NCI-H69 (cell line): ENCODE measurements around the gene HDAC4.
"Not testable (repeated sequence)": the region's sequence is repeated elsewhere in the genome, so short reads cannot be mapped to it uniquely, and the experiment has no call there.

Source experiments
- DNase-seq: peaks from one replicate; lab custom pipeline; 2025; lab: John Stamatoyannopoulos, UW

The HDAC4 gene

GRCh38 chr2:239400596-239401066 lies at the start of gene HDAC4:
Gene HDAC4 (minus strand): TSS chr2:239401020. CDS start chr2:239352699, 48,321 bp downstream.
- DNase-seq = no peak

- DNase-seq = not testable (repeated sequence)
Observed at GRCh38 chr2:239449468-239449867, 48.6 kb upstream of the HDAC4 start.

GRCh38 chr2:239445771-239446524 lies 45.1 kb upstream of the HDAC4 start:
- DNase-seq = peak; percentile 86

- peak; percentile 86 for DNase-seq
Observed at GRCh38 chr2:239444626-239445577, 44.1 kb upstream of the HDAC4 start.

GRCh38 chr2:239443666-239444567 lies 43.1 kb upstream of the HDAC4 start:
- DNase-seq = no peak

GRCh38 chr2:239443102-239443620 lies 42.3 kb upstream of the HDAC4 start:
- no peak for DNase-seq

- DNase-seq = no peak
Observed at GRCh38 chr2:239442192-239442591, 41.4 kb upstream of the HDAC4 start.

- DNase-seq = peak; percentile 20
Observed at GRCh38 chr2:239441261-239442078, 40.6 kb upstream of the HDAC4 start.

- peak; percentile 50 for DNase-seq
Observed at GRCh38 chr2:239440511-239440959, 39.7 kb upstream of the HDAC4 start.

GRCh38 chr2:239439754-239440315 lies 39.0 kb upstream of the HDAC4 start:
- DNase-seq = no peak

GRCh38 chr2:239438995-239439753 lies 38.4 kb upstream of the HDAC4 start:
- no peak for DNase-seq

GRCh38 chr2:239438368-239438767 lies 37.5 kb upstream of the HDAC4 start:
- DNase-seq = no peak

GRCh38 chr2:239436669-239437335 lies 36.0 kb upstream of the HDAC4 start:
- DNase-seq = no peak

GRCh38 chr2:239436076-239436475 lies 35.3 kb upstream of the HDAC4 start:
- DNase-seq = no peak

- DNase-seq = no peak
Observed at GRCh38 chr2:239433777-239434403, 33.1 kb upstream of the HDAC4 start.

- no peak for DNase-seq
Observed at GRCh38 chr2:239432174-239432573, 31.4 kb upstream of the HDAC4 start.

GRCh38 chr2:239431536-239431935 lies 30.7 kb upstream of the HDAC4 start:
- no peak for DNase-seq
